ENCODE measurements around the gene MAGI2.

Gene MAGI2

GRCh38 chr7:78146546-78146945 lies 1306.9 kb downstream of the MAGI2 start:
- no peak overlapping the region for H3K4me3 ChIP-seq (ENCODE audit: low read depth, low read length)
- DNase-seq (ENCODE audit: low read depth): no peak

DNA sequence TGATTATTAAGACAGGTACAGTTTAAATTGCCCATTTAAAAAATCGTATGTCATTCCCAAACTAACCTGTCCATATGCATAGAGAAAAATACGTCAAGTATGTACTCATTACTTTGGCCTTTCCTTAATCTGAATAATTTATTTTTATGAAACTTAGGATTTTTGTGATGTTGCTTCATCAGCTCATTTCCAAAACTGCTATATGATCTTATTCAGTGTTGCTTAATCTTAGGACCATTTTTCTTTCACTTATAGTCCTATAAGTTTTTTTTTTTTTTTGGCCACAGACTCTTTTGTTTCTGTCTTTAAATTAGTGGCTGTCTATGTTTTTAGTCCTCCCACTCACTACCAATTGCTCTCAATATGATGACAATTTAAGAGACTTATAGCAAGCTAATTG lies 1309.8 kb downstream of the MAGI2 start:
- H3K4me3 ChIP-seq (ENCODE audit: low read depth, low read length): no peak overlapping the region
- no peak for DNase-seq (ENCODE audit: low read depth)

- no peak overlapping the region for H3K4me3 ChIP-seq (ENCODE audit: low read depth, low read length)
- DNase-seq (ENCODE audit: low read depth): peak; percentile 53
These were observed 1311.8 kb downstream of the MAGI2 start for GRCh38 chr7:78141522-78142281.

DNA sequence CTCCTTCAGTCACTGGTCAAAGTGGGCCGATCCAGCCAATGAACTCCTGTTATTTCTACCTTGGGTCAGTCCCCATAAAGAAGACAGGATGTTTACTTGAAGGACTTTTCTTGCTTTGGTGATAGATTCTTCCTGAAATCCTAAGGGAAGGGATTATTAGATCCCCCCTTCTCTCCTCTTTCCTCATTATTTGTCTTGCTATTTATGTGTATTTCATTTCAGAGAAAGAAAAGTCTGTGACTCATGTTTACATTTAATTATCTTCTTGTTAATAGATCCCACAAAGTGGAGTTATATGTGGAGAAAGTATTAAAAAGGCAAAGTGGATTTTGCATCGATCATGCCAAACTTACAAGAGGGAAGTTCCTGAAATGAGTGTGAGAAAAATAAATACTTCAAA lies 1313.4 kb downstream of the MAGI2 start:
- H3K4me3 ChIP-seq (ENCODE audit: low read depth, low read length): no peak overlapping the region
- no peak for DNase-seq (ENCODE audit: low read depth)

DNA sequence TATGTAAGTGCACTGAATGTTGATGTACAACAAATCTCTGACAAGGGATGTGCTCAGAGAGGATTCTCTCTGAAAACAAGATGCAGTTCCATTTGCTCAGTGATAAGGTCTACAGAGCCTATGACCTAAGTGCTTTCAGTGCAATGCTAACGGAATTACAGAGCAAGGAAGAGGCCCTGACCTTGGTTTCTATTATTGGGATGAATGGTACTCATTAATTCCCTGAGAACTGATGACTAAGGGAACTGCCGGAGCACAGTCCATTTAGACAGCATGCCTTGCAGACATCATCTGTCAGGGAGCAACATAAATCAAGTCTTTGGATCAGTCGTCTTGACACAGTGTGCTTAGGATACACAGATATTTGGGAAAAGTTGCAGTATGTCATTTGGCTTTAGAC lies 1314.1 kb downstream of the MAGI2 start:
- H3K4me3 ChIP-seq (ENCODE audit: low read depth, low read length): no peak overlapping the region
- DNase-seq (ENCODE audit: low read depth): peak; percentile 57

DNA sequence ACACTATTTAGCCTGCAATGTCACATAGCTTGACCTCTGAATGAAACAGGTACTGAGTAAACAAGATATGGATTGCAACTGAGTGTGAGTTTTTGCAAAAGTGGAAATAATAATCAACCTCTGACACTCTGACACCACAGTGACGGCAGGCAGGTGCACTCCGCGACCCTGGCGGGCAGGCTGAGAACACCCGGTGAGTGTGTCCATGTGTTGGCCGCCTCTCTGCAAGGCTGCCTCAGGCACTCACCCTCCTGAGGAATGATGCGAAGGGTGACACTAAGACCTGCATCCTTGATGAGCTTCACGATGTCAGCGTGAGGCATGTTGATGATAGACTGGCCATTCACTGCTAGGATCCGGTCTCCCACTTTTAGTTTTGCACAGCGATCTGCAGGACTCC lies 1318.7 kb downstream of the MAGI2 start:
- no peak overlapping the region for H3K4me3 ChIP-seq (ENCODE audit: low read depth, low read length)
- no peak for DNase-seq (ENCODE audit: low read depth)

DNA sequence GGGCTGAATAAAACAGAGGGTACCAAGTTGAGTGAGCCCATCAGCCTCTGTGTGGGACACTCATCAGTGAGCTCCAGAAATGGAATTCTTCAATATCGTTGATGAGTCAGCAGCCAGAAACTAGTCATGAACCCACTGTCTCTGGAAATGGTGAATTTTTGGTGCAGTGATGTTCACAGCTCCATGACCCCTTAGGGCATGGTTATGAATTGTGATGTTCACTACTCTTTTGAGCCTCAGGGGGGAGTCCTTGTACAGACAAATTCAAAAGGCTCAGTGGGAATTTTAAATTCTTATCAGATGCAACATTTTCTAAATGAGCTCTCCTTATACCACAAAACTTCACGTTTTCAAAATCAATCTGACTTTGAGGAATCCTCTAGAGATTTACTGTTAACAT lies 1319.2 kb downstream of the MAGI2 start:
- H3K4me3 ChIP-seq (ENCODE audit: low read depth, low read length): no peak overlapping the region
- peak; percentile 37 for DNase-seq (ENCODE audit: low read depth)

- no peak for DNase-seq (ENCODE audit: low read depth)
- no peak overlapping the region for H3K4me3 ChIP-seq (ENCODE audit: low read depth, low read length)
These were observed 1322.8 kb downstream of the MAGI2 start for GRCh38 chr7:78130446-78131215.

DNA sequence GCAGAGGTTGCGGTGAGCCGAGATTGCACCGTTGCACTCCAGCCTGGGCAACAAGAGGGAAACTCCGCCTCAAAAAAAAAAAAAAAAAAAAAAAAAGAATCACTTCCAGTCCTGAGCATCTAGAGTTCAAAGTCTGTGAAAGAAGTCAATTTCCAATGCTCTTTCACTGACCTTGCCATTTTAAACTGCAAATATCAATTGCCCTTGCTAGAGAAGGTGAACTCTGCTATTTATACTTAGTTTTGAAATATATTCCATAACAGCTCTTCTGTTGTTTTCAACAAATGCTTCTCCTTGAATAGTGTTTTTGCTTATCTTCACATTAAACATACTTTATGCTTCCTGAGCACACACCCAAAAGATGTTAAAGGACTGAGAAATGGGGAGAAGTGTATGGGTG lies 1323.6 kb downstream of the MAGI2 start:
- H3K4me3 ChIP-seq (ENCODE audit: low read depth, low read length): no peak overlapping the region
- DNase-seq (ENCODE audit: low read depth): no peak

GRCh38 chr7:78127009-78127408 lies 1326.5 kb downstream of the MAGI2 start:
- no peak for DNase-seq (ENCODE audit: low read depth)
- no peak overlapping the region for H3K4me3 ChIP-seq (ENCODE audit: low read depth, low read length)

DNA sequence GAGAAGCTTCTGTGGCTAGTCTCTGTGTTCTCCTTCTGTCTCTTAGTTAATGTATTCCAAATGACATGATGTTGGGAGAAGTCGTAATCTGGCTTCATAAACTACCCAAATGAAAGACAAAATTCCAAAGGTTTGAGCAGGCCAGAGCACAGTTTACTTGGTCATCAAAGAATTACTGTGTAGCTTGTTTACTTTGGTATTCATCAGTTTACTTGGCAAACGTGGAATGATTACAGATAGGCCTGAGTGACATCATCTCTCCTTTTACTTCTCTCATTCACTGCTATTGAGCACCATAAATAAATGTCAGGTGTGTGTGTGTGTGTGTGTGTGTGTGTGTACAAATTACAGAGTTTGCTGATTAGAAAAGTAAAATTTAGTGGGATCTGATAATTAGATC lies 1327.6 kb downstream of the MAGI2 start:
- H3K4me3 ChIP-seq (ENCODE audit: low read depth, low read length): no peak overlapping the region
- DNase-seq (ENCODE audit: low read depth): no peak

DNA sequence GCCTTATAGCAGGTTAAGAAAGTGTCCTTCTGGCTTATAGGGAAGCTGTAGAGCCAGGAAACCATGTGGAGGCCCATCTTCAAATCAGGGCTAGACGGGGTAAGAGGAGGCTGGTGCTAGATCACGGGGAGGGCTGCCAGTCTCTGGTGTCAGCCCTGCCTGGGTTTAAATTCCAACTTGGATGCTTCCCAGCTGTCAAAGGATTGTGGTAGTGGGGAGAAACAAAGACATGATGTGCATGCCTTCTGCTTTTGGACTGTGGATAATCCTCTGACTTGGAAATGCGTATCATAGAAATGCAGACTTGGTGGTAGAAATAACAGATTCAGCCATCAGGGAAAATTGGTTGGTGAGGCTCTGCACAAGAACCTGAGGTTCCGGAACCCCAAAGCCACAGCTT lies 1329.3 kb downstream of the MAGI2 start:
- H3K4me3 ChIP-seq (ENCODE audit: low read depth, low read length): no peak overlapping the region
- no peak for DNase-seq (ENCODE audit: low read depth)

DNA sequence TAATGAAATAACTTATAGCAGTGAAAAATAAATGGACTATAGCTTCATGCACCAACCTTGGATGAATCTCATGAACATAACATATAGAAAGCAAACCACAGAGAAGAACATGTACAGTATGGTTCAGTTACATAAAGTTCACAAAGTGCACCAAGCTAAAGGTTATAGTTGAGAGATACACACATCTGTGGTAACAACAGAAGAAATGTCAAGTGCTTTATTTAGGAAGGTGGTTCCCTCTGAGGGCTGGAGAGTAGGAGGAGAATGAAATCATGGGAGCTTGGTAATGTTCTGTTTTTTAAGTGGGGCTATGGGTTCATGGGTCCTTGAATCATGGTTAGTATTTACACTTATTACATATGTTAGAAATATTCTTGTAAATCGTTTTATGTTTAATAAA lies 1331.6 kb downstream of the MAGI2 start:
- no peak for DNase-seq (ENCODE audit: low read depth)
- H3K4me3 ChIP-seq (ENCODE audit: low read depth, low read length): no peak overlapping the region

DNA sequence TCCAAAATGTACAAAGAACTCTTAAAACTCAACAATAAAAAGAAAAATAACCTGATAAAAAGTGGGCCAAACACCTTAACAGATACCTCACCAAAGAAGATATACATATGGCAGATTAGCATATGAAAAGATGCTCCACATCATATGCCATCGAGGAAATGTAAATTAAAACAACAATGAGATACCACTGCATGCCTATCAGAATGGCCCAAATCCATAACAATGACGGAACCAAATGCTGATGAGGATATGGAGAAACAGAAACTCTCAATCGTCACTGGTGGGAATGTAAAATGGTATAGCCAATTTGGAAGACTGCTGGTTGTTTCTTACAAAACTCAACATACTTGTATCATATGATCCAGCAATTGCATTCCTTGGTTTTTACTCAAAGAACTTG lies 1335.0 kb downstream of the MAGI2 start:
- DNase-seq (ENCODE audit: low read depth): no peak
- H3K4me3 ChIP-seq (ENCODE audit: low read depth, low read length): no peak overlapping the region

- DNase-seq (ENCODE audit: low read depth): no peak
- H3K4me3 ChIP-seq (ENCODE audit: low read depth, low read length): no peak overlapping the region
These were observed 1337.6 kb downstream of the MAGI2 start for GRCh38 chr7:78115876-78116275.

DNA sequence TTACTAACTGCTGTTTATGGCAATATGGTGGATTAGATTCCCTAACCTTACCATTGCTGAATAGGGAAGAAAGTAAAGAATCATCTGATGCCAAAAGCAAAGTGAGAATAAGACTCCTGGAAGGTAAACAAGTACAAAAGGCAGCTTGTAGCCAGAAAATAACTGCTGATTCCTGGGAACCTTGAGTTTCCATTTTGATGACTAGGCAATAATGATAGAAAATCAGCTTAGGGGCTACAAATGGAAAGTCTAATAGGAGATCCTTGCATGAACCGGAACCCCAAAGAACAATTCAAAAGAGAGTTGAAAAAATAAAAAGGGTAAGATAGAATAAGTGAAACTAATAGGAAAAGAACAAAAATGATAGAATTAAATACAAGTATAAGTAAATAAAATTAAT lies 1338.5 kb downstream of the MAGI2 start:
- DNase-seq (ENCODE audit: low read depth): no peak
- no peak overlapping the region for H3K4me3 ChIP-seq (ENCODE audit: low read depth, low read length)

DNA sequence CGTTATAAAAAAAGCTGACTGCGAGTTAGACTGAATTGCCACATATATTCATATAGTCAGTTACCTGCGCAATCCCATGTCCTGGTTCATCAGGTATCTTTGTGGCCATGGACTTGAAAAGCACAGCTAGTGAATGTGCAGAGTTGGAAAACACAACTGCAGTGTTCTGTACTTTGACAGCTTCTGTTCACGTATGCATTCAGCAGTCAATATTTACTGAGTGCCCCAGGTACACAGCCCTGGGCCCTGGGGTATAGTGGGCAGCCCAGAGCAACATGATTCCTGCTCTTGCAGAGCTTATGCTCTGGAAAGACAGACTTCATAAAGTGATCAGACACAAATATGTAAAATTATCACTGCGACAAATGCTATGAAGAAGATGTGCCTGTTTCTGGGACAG lies 1341.0 kb downstream of the MAGI2 start:
- no peak for DNase-seq (ENCODE audit: low read depth)
- no peak overlapping the region for H3K4me3 ChIP-seq (ENCODE audit: low read depth, low read length)

GRCh38 chr7:78111386-78111785 lies 1342.1 kb downstream of the MAGI2 start:
- H3K4me3 ChIP-seq (ENCODE audit: low read depth, low read length): no peak overlapping the region
- DNase-seq (ENCODE audit: low read depth): no peak

GRCh38 chr7:78103475-78103874 lies 1350.0 kb downstream of the MAGI2 start:
- no peak for DNase-seq (ENCODE audit: low read depth)
- no peak overlapping the region for H3K4me3 ChIP-seq (ENCODE audit: low read depth, low read length)

- no peak for DNase-seq (ENCODE audit: low read depth)
- no peak overlapping the region for H3K4me3 ChIP-seq (ENCODE audit: low read depth, low read length)
These were observed 1352.4 kb downstream of the MAGI2 start for GRCh38 chr7:78101076-78101475.
